IMR-90 (cell line): Measurements from ENCODE around the gene ZMYND10. TPM values are rescaled to one million over a fixed set of nuclear protein-coding genes. Genes with fewer than 3 reads are reported as not detected.

Experiments
- ATAC-seq: fragments of 200-7000 bp; cut with Tn5 transposase; 2 replicates; pipeline ENCODE4 v1.9.1; 2020; ENCODE audit warnings: low read depth, mild to moderate bottlenecking, moderate library complexity
- BruUV-seq: library from RNA; stranded (reverse); fragments of 400-500 nt; replicated peaks from 2 replicates; lab custom pipeline; 2021; lab: Mats Ljungman, UMichigan
- CTCF ChIA-PET: fragments of 300-600 bp; formaldehyde crosslinking; extraction: SDS; loops from one replicate; lab custom pipeline; 2021; ENCODE audit warnings: antibody characterized with exemption; lab: Yijun Ruan, JAX
- POLR2A ChIA-PET: fragments of 300-600 bp; sonication (Branson Sonifier 250); formaldehyde crosslinking; loops from one replicate; lab custom pipeline; 2022; ENCODE audit warnings: antibody characterized with exemption; ENCODE audit not compliant: unreplicated experiment; lab: Charles Lee
- DNase-seq: peaks from one replicate; pipeline ENCODE4 v3.0.0; 2013
- H2AFZ ChIP-seq: replicated peaks from 2 replicates; pipeline ENCODE3; 2013; ENCODE audit warnings: low read length, mild to moderate bottlenecking; ENCODE audit not compliant: poor library complexity
- H2AK5ac ChIP-seq: 2 replicates; pipeline ENCODE4 v1.6.1; 2013; ENCODE audit warnings: low read depth, low read length, inconsistent platforms
- H2AK9ac ChIP-seq: replicated peaks from 2 replicates; pipeline ENCODE3; 2013; ENCODE audit warnings: mild to moderate bottlenecking, low read depth, low read length, moderate library complexity; ENCODE audit not compliant: poor library complexity
- H2BK120ac ChIP-seq: 2 replicates; pipeline ENCODE4 v1.6.1; 2013; ENCODE audit warnings: low read depth, low read length, inconsistent platforms
- H2BK15ac ChIP-seq: 3 replicates; pipeline ENCODE4 v1.6.1; 2013; ENCODE audit warnings: low read depth, low read length, inconsistent platforms
- H2BK20ac ChIP-seq: 2 replicates; pipeline ENCODE4 v1.6.1; 2013; ENCODE audit warnings: low read depth, mild to moderate bottlenecking, inconsistent platforms, low read length, moderate library complexity
- H2BK5ac ChIP-seq: 2 replicates; pipeline ENCODE4 v1.6.1; 2013; ENCODE audit warnings: mild to moderate bottlenecking, low read depth, low read length, inconsistent platforms; ENCODE audit not compliant: poor library complexity, severe bottlenecking
- H3K14ac ChIP-seq: replicated peaks from 2 replicates; pipeline ENCODE4 v1.6.1; 2013; ENCODE audit warnings: low read depth, low read length, inconsistent platforms
- H3K18ac ChIP-seq: 2 replicates; pipeline ENCODE4 v1.6.1; 2013; ENCODE audit warnings: low read depth, low read length, control low read depth
- H3K23ac ChIP-seq: 2 replicates; pipeline ENCODE4 v1.6.1; 2013; ENCODE audit warnings: low read depth, low read length, inconsistent platforms
- H3K27ac ChIP-seq: 2 replicates; pipeline ENCODE4 v1.5.1; 2013; ENCODE audit warnings: mild to moderate bottlenecking, control low read depth, low read length; ENCODE audit not compliant: insufficient read depth
- H3K27me3 ChIP-seq: 2 replicates; pipeline ENCODE4 v1.6.1; 2013; ENCODE audit warnings: low read length; ENCODE audit not compliant: control insufficient read depth, insufficient read depth
- H3K36me3 ChIP-seq: 2 replicates; pipeline ENCODE4 v1.6.1; 2013; ENCODE audit warnings: low read length, mixed read lengths; ENCODE audit not compliant: control insufficient read depth, insufficient read depth
- H3K4ac ChIP-seq: 2 replicates; pipeline ENCODE4 v1.6.1; 2013; ENCODE audit warnings: low read depth, low read length, inconsistent platforms
- H3K4me1 ChIP-seq: 2 replicates; pipeline ENCODE4 v1.6.1; 2013; ENCODE audit warnings: low read length, mixed read lengths; ENCODE audit not compliant: control insufficient read depth, insufficient read depth
- H3K4me2 ChIP-seq: 2 replicates; pipeline ENCODE4 v1.6.1; 2013; ENCODE audit warnings: low read depth, mild to moderate bottlenecking, control low read depth, low read length, moderate library complexity
- H3K4me3 ChIP-seq: 2 replicates; pipeline ENCODE4 v1.5.1; 2013; ENCODE audit warnings: low read depth, mild to moderate bottlenecking, control low read depth, low read length, moderate library complexity; ENCODE audit not compliant: insufficient read depth
- H3K56ac ChIP-seq: 2 replicates; pipeline ENCODE4 v1.6.1; 2013; ENCODE audit warnings: low read length, inconsistent platforms; ENCODE audit not compliant: insufficient read depth; ENCODE audit errors: extremely low read depth
- H3K79me1 ChIP-seq, 2 experiments: 2 replicates each; pipeline ENCODE4 v1.6.1; 2013; ENCODE audit warnings: low read length in 2 of 2, inconsistent platforms in 1 of 2, low read depth in 1 of 2
- H3K9ac ChIP-seq: 2 replicates; pipeline ENCODE4 v1.6.1; 2013; ENCODE audit warnings: low read depth, low read length, control low read depth
- H3K9me1 ChIP-seq: 2 replicates; pipeline ENCODE4 v1.6.1; 2013; ENCODE audit warnings: low read length, inconsistent platforms; ENCODE audit not compliant: insufficient read depth
- H3K9me3 ChIP-seq: 2 replicates; pipeline ENCODE4 v1.6.1; 2013; ENCODE audit warnings: low read length; ENCODE audit not compliant: control insufficient read depth, insufficient read depth
- H4K20me1 ChIP-seq: 2 replicates; pipeline ENCODE4 v1.6.1; 2013; ENCODE audit warnings: low read length, inconsistent platforms; ENCODE audit not compliant: insufficient read depth
- H4K5ac ChIP-seq: 2 replicates; pipeline ENCODE4 v1.6.1; 2013; ENCODE audit warnings: mild to moderate bottlenecking, low read depth, low read length, control low read depth
- H4K8ac ChIP-seq, 2 experiments: 2 replicates each; pipeline ENCODE4 v1.6.1; 2013; ENCODE audit warnings: low read depth in 2 of 2, low read length in 2 of 2, control low read depth in 1 of 2, inconsistent platforms in 1 of 2
- H4K91ac ChIP-seq: 2 replicates; pipeline ENCODE4 v1.6.1; 2013; ENCODE audit warnings: low read depth, low read length, inconsistent platforms; ENCODE audit not compliant: insufficient read depth
- CHD1 ChIP-seq: IDR thresholded peaks from 2 replicates; pipeline ENCODE4 v1.6.1; 2012; ENCODE audit warnings: low read depth, low read length, improper control_type of control experiment
- RAD21 ChIP-seq: IDR thresholded peaks from 2 replicates; pipeline ENCODE4 v1.6.1; 2012; ENCODE audit warnings: low read length, improper control_type of control experiment
- WGBS, 2 experiments: methylation state at CpG; one replicate each; pipeline versions ENCODE4 v1.1.5 to v1.1.7; 2013; ENCODE audit warnings: missing lambda C conversion rate in 2 of 2; ENCODE audit not compliant: insufficient read length in 1 of 2; ENCODE audit errors: extremely low coverage in 2 of 2; 5-methylcytosine and 5-hydroxymethylcytosine counted together
- dilution Hi-C: fragments of 300-500 bp; cut with HindIII; formaldehyde crosslinking; loops from one replicate; pipeline ENCODE4 v1.14.3; 2018; ENCODE audit warnings: low sequenced_read_pairs; ENCODE audit not compliant: unreplicated experiment
- in situ Hi-C: fragments of 300-500 bp; cut with MboI; formaldehyde crosslinking; loops from 3 replicates; pipeline ENCODE4 v1.14.3; 2019; ENCODE audit warnings: low sequenced_read_pairs, inconsistent platforms, mixed read lengths
- intact Hi-C: fragments of 100-400 bp; cut with micrococcal nuclease; formaldehyde crosslinking; loops from 2 replicates; pipeline ENCODE4 v1.10.0; 2022
- polyA plus RNA-seq, 3 experiments: library from polyadenylated mRNA; depleted of rRNA; stranded (reverse); fragments of >200 nt; gene quantifications; 2 replicates each; pipeline ENCODE4 v1.2.3, GENCODE V29; 2012; ENCODE audit warnings: low replicate concordance in 1 of 3
- total RNA-seq: library from RNA; depleted of rRNA; stranded (reverse); fragments of >200 nt; gene quantifications from 2 replicates; pipeline ENCODE4 v1.2.3, GENCODE V29; 2012
- TF ChIP-seq, protein P1 (sequence below): conservative IDR thresholded peaks from 2 replicates; pipeline ENCODE4 v1.5.1; 2012; ENCODE audit warnings: mild to moderate bottlenecking, low read depth, low read length, improper control_type of control experiment

The ZMYND10 gene
- total and polyA plus RNA-seq, 2 of the 4 experiments (the other 2 are of a cell fraction), result 1.1 to 1.4 TPM

DNA sequence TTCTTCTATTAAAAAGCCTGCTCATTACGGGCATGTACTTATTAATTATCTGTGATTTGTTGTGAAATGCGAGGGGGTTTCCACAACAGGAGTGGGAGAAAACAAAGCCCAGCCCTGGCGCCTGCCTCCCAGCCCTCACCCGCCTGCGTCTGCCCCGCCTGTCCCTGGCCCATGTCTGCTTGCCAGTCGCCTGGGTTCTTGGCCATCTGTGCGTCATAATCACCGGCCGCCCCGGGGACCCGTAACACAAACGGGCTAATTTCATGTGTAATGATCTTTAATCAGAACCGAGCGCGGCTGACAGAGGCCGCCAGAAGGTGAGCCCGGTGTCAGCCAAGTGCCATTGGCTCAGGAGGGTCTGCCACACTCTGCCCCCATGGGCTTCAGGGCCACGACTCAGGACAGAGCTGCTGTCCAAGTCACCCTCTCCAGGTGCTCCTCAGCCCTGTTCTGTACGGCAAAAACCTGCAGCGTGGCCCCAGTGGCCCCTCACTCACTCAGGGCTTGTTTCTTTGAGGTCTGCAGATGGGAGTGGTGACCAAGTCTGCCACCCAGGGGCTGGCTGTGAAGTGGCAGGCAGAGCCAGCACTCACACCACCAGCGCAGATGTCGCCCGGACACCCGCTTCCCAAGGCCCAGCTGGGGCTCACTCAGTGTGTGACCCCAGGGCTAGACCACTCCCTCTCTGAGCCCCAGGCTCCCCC lies 42.6 kb upstream of the ZMYND10 start:
- H3K14ac ChIP-seq, result no peak overlapping the region
- no peak overlapping the region for H4K8ac ChIP-seq
- no peaks in the 10 kb centered on the region for H3K4me1 ChIP-seq
- H3K36me3 ChIP-seq, result no peaks in the 10 kb centered on the region
- H3K79me1 ChIP-seq, result no peaks in the 10 kb centered on the region
- no peak overlapping the region for H2BK120ac ChIP-seq
- no peak overlapping the region for H3K27ac ChIP-seq
- no peak overlapping the region for H3K4ac ChIP-seq
- ATAC-seq (peak; percentile 64), DNase-seq (no peak)
- no peak overlapping the region for H3K23ac ChIP-seq
- in situ Hi-C loops, result no loop called here
- intact Hi-C loops, result no loop called here
- no peak overlapping the region for H2BK15ac ChIP-seq
- WGBS, 2 experiments, result 61% methylated on average over 21 of the region's 25 CpGs; no CpG with 5 or more reads in 1 of the 2 experiments
- dilution Hi-C loops, result no loop called here
- H2AFZ ChIP-seq, result no peak overlapping the region
- H4K20me1 ChIP-seq, result no peaks in the 10 kb centered on the region
- no peak overlapping the region for H2AK5ac ChIP-seq
- H2AK9ac ChIP-seq, result no peak overlapping the region
- peaks cover 63% of the 10 kb centered on the region for H3K27me3 ChIP-seq
- no peak overlapping the region for H3K4me2 ChIP-seq
- CTCF ChIA-PET, result no interaction called here
- no peak overlapping the region for H3K9ac ChIP-seq
- H3K56ac ChIP-seq, result no peak overlapping the region
- H3K9me3 ChIP-seq, result no peaks in the 10 kb centered on the region
- no peaks in the 10 kb centered on the region for H3K9me1 ChIP-seq
- POLR2A ChIA-PET, result no interaction called here
- H2BK20ac ChIP-seq, result no peak overlapping the region
- no peak overlapping the region for H2BK5ac ChIP-seq
- no TSS peak for BruUV-seq
- no peak for TF ChIP-seq CHD1
- TF ChIP-seq, protein P1, sequence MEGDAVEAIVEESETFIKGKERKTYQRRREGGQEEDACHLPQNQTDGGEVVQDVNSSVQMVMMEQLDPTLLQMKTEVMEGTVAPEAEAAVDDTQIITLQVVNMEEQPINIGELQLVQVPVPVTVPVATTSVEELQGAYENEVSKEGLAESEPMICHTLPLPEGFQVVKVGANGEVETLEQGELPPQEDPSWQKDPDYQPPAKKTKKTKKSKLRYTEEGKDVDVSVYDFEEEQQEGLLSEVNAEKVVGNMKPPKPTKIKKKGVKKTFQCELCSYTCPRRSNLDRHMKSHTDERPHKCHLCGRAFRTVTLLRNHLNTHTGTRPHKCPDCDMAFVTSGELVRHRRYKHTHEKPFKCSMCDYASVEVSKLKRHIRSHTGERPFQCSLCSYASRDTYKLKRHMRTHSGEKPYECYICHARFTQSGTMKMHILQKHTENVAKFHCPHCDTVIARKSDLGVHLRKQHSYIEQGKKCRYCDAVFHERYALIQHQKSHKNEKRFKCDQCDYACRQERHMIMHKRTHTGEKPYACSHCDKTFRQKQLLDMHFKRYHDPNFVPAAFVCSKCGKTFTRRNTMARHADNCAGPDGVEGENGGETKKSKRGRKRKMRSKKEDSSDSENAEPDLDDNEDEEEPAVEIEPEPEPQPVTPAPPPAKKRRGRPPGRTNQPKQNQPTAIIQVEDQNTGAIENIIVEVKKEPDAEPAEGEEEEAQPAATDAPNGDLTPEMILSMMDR, result 0 out of 2 replicates have a peak, but pooled peaks have one; percentile 22
- peak; percentile 19; the same call in 1 of the 2 replicates for TF ChIP-seq RAD21
- no peak overlapping the region for H3K18ac ChIP-seq
- H4K91ac ChIP-seq, result no peak overlapping the region
- H4K5ac ChIP-seq, result no peak overlapping the region
- H3K4me3 ChIP-seq, result no peak overlapping the region
